SKM-1 treated with dmso at 0.1 percent for 144 hours (cell line): Measurements from ENCODE around the gene IGDCC3.

Source experiments
- DNase-seq: peaks from one replicate; lab custom pipeline; 2025; ENCODE audit not compliant: unreplicated experiment; lab: John Stamatoyannopoulos, UW

Gene IGDCC3

DNA sequence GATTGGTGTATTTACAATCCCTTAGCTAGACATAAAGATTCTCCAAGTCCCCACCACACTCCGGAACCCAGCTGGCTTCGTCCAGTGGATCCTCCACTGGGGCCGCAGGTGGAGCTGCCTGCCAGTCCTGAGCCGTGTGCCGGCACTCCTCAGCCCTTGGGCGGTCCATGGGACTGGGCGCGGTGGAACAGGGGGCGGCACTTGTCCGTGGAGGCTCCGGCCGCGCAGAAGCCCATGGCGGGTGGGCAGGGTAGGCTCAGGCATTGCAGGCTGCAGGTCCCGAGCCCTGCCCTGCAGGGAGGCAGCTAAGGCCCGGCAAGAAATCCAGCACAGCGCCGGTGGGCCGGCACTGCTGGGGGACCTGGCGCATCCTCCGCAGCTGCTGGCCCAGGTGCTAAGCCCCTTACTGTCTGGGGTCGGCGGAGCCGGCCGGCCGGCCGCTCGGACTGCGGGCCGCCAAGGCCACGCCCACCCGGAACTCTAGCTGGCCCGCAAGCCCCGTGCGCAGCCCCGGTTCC lies 76.8 kb downstream of the IGDCC3 start:
- DNase-seq, result no peak

DNA sequence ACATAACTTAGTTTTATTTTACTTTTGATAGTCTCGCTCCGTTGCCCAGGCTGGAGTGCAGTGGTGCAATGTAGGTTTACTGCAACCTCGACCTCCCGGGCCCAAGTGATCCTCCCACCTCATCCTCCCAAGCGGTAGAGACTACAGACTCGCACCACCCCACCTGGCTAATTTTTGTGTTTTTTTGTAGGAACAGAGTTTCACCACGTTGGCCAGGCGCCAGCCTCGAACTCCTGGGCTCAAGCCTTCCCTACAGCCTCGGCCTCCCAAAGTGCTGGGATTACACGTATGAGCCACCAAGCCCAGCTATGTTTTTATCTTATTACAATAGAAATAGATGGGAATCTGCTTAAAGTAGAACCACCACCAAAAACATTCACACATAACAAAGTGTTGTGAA lies 79.1 kb downstream of the IGDCC3 start:
- no peak for DNase-seq

DNA sequence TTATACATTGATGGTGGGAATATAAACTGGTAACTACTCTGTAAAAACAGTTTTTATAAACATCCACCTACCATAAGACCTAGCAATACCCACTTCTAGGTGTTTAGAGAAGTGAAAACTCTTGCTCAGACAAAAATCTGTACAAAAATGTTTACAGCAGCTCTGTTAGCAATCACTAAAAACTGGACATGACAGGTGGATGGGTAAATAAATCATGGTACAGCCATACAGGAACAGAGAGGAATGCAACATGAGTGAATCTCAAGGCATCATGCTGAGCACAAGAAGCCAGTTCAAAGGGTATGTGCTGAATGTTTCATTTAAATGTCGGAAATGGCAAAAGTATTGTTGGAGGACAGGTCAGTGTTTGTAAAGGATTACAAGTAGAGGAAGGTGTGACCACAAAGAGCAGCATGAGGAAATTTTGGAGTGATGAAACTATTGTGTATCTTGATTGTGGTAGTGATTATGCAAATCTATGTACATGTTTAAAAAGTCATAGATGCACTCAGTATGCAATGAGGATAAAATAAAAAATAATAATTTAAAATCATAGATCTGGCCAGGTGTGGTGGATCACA lies 84.8 kb downstream of the IGDCC3 start:
- peak; percentile 71 for DNase-seq

DNA sequence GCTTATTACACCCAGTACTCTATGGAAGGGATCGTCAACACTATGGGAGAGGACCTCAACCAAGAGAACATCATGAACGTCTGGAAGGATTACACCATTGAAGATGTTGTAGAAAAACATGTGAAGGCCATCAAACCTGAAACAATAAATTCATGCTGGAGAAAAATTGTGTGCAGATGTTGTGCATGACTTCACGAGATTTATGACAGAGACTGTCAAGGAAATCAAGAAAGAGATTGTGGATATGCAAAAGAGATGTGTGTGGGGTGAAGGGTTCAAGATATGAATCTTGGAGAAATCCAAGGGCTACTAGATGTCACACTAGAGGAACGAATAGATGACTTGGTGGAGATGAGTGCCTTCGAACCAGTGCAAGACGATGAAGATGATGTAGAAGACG lies 87.6 kb downstream of the IGDCC3 start:
- no peak for DNase-seq

DNA sequence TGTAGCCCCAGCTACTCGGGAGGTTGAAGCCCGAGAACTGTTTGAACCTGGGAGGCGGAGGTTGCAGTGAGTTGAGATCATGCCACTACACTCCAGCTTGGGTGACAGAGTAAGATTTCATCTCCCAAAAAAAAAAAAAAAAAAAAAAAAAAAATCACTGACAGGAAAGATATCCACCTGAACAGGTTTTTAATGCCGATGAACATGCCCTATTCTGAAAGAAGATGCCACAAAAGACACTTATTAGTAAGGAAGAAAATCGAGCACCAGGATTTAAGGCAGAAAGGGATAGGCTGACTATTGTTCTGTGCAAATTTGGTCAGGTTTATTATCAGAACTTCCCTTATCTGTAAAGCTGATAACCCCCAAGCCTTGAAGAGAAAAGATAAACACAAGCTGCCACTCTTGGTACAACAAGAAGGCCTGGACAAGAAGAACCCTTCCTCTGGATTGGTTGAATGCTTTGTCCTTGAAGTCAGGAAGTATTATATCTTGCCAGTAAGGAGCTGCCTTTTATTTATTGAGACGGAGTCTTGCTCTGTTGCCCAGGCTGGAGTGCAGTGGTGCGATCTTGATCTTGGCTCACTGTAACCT lies 88.4 kb downstream of the IGDCC3 start:
- DNase-seq, result no peak

DNA sequence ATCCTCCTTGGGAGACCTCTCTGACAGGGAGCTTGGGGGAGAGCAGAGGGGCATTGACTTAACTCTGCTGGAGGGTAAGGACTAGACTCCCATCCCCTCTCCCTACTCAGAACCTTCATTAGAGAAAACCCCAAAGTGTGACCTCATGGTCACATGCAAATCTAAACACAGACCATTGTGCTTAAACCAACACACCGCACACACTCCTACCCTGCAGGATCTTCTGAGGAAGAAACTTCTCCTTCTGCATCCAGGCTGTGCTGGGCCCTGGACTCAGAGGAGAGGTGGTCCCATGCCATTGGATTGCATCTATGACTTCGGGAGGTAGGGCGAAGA lies 90.3 kb downstream of the IGDCC3 start:
- no peak for DNase-seq

DNA sequence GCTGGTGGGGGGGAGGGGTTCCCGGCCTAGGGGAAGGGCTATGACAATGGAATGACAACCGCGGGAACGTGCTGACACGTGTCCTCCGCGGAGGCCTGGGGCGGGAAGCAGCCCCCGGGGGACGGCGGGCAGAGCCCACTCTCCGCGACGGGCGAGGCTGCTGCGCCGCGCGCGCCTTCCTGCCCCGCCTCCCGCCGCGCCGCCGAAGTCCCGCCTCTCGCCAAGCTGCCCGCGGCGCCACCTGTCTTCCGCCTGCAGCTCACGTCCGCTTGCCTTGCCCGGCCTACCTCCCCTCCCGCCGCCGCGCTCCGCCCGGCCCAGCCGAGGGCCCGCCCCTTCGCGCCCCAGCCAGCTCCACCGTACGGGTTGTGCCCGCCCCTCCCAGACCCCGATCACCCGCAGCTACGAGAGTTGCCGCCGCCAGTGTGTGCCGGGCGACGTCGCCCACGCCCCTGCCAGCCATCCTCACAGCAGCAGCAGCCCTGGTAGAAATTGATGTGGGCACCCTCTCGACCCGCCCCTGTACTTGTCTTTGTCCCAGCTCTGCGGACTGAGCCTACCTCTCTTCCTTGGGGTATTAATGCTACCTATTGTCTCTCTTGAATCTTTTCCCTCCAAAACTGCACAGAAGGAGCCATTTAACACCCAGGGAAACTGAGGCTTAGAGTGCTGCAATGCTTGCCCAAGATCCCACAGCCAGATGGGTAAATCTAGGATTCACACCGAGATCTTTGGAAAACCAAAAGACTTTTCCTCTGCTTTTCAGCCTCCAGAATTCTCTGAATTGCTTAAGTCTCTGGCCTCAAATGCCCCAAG lies 90.9 kb downstream of the IGDCC3 start, which contains the start of gene PARP16:
TSS of gene PARP16 (minus strand) at position 180 of the 816 bp plus-strand sequence. CDS start 457 bp downstream, outside the sequence.
- peak; percentile 85 for DNase-seq

DNA sequence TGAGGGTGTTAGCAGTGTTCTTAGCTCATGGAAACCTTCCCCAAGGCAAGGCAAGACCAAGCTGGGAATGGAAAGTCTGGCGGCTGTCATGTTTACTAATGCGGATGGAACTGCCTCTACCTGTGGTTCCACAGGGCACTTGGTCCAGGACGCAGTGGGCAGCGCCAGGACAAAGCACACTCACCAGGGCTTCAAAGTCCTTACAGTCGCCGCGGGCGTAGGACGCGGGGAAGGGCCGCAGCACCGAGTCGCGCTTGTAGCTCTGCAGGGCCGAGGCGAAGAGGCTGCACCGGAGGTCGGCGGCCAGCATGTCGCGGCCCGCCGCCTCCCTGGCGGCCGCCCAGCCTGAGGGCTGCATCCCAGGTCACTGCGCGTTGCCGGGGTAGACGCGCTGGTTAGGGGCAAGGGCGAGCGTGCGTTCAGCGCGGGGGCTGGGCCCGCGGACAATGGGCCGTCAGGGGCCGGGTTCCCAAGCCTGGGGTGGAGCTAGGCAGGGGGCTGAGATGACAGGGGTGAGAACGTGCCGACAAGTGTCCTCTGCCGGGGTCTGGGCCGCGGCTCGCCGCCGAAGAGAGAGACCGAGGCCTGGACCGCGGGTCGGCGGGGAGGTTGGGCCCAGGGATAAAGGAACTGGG lies 91.6 kb downstream of the IGDCC3 start:
- no peak for DNase-seq

DNA sequence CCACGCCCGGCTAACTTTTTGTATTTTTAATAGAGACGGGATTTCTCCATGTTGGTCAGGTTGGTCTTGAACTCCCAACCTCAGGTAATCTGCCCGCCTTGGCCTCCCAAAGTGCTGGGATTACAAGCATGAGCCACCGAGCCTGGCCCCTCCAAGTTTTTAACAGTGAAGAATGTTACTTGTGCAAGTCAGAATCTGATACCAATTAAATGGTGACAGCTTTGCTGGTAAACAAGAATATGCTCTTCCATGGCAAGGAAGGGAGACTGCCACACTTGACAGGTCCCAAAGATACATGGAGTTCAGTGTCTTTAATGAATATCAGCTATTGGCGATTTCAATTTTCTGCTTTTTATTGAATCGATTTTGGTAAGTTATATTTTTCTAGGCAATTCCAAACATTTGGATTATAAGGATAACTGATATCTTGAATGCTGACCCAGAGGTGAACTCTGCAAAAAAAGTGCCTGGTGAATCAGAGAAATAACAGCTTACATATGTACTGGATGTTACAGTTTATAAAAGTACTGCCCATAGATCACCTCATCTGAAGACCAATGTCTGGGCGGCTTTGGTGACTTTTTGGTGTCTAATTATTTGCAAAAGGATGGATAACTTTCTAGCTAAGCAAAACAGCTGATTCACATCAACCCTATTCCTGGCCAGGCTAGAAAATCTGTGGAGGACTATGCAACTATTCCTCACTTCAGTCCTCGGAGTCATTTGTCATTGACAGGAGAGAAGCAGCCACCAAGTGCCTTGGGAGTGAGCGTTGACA lies 92.3 kb downstream of the IGDCC3 start:
- no peak for DNase-seq

DNA sequence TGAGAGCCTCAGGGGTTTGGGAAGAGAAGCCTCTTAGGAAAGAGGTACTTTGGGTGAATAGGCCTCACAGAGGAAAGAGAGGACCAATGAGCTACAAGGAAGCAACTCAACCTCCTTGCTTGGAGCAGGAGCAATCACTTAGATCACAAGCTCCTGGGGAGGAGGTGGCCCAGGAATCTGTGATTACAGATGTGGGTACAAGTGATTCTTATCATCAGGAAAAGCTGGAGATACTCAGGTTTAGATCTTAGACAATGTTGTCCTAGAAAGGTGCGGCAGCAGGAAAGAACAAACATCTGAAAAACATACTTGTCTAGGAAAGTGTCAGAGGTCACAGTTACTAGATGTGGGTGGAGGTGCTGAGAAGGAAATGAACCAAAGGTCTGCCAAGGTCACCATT lies 99.3 kb downstream of the IGDCC3 start:
- no peak for DNase-seq
